ENCODE measurements around the gene UBXN10. TPM values are rescaled to one million over a fixed set of nuclear protein-coding genes. Genes with fewer than 3 reads are reported as not detected.

Gene UBXN10
- total and polyA plus RNA-seq, 2 of the 8 experiments (the other 6 are each of a cell fraction or from before 2014, with no cell fraction given): 0.43 to 0.68 TPM

DNA sequence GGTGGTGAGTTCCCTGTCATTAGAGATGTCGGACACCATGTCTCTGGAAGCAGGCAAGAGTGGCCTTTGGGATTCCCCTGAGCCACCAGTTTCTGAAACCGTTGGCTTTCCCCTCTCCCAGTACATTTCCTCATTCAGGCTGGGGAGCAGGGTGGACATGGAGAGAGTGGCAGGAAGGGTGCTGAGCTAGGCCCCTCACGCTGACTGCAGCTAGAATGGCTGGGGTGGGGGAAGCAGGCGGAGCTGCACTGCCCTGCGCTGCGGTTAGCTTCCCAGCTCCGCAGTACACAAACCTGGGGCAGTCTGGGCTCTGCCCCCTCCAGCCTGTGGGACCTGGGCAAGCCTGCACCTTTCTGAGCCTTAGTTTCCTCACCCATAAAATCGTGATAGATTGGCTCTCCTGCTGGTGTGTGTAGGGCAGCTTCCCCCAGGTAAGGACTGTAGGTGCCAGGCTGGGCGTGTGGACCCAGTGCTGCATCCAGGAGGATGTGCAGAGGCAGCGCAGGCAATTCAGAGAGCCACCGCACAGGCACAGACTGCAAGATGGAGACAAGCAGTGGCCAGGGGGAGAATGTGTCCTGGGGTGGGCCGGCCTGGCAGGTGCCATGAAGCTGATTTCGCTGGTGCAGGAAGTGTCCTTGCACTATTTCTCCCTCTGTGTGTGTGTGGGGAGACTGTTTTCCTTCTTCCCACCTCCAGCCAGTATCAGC is 43.7 kb upstream of the UBXN10 start:
- no peak overlapping the region for H3K4me2 ChIP-seq (ENCODE audit: insufficient read depth in 1 of 2, low read depth in 2 of 2, low read length in 2 of 2)
- FAIRE-seq: no peak
- no peak overlapping the region for H2AFZ ChIP-seq (ENCODE audit: low read length)
- no peak for TF ChIP-seq BACH1 (IDR thresholded peaks at IDR 0.05; ENCODE audit: low read length)
- TF ChIP-seq RBBP5 (IDR thresholded peaks at IDR 0.05; ENCODE audit: borderline replicate concordance, low read depth, low read length): no peak
- TF ChIP-seq SIN3A (conservative IDR thresholded peaks at IDR 0.05 in 1 of 2, IDR thresholded peaks at IDR 0.05 in 1 of 2; ENCODE audit: low read depth in 1 of 2, low read length in 2 of 2): no peak
- no peak for TF ChIP-seq USF2 (IDR thresholded peaks at IDR 0.05; ENCODE audit: low read length)
- TF ChIP-seq RXRA (IDR thresholded peaks at IDR 0.05; ENCODE audit: insufficient read depth, low read depth, low read length): no peak
- TF ChIP-seq CHD1 (IDR thresholded peaks at IDR 0.05; ENCODE audit: low read depth, low read length): no peak
- no peak for TF ChIP-seq CBX5 (IDR thresholded peaks at IDR 0.05; ENCODE audit: low read depth, low read length)
- no peak for TF ChIP-seq SIRT6 (IDR thresholded peaks at IDR 0.05; ENCODE audit: low read length)
- no peak for TF ChIP-seq ZNF274 (IDR thresholded peaks at IDR 0.05; ENCODE audit: borderline replicate concordance, extremely low read depth, low read length)
- no peak for TF ChIP-seq TBP (IDR thresholded peaks at IDR 0.05; ENCODE audit: low read depth, low read length)
- no peak for TF ChIP-seq HDAC2 (IDR thresholded peaks at IDR 0.05; ENCODE audit: borderline replicate concordance in 1 of 2, low read depth in 2 of 2, low read length in 2 of 2)
- no peak for TF ChIP-seq MAFK (IDR thresholded peaks at IDR 0.05; ENCODE audit: low read depth, low read length)

More for the DNA sequence above, 43.7 kb upstream of the UBXN10 start:
- H3K79me1 ChIP-seq (ENCODE audit: low read depth, low read length): no peaks in the 10 kb centered on the region
- no peaks in the 10 kb centered on the region for H3K27me3 ChIP-seq (replicated peaks in 1 of 4; ENCODE audit: control insufficient read depth in 3 of 4, extremely low read depth in 1 of 4, insufficient read depth in 3 of 4, low read length in 3 of 4)
- H2BK20ac ChIP-seq (ENCODE audit: low read length): no peak overlapping the region
- H3K14ac ChIP-seq (ENCODE audit: insufficient read length): no peak overlapping the region
- no peak overlapping the region for H4K5ac ChIP-seq (ENCODE audit: insufficient read length, low read depth, low read length)
- H3K23ac ChIP-seq (ENCODE audit: insufficient read length): no peak overlapping the region
- no peaks in the 10 kb centered on the region; a peak in 1 of 4 replicates for H3K9me3 ChIP-seq (ENCODE audit: insufficient read depth in 2 of 2, low read depth in 1 of 2, low read length in 1 of 2)
- no peak for DNase-seq (ENCODE audit: low read depth in 1 of 2, low spot score in 2 of 2)
- H3K9ac ChIP-seq (replicated peaks in 1 of 4; ENCODE audit: extremely low read depth in 1 of 4, low read depth in 3 of 4, low read length in 3 of 4): no peak overlapping the region
- H3K27ac ChIP-seq (ENCODE audit: low read depth, low read length): no peak overlapping the region
- H2BK5ac ChIP-seq (ENCODE audit: low read depth, low read length): no peak overlapping the region
- H2BK15ac ChIP-seq (ENCODE audit: low read length): no peak overlapping the region
- no peaks in the 10 kb centered on the region for H4K20me1 ChIP-seq (replicated peaks in 1 of 2; ENCODE audit: control insufficient read depth in 1 of 2, insufficient read depth in 2 of 2, low read length in 2 of 2)
- no peaks in the 10 kb centered on the region; a peak in 1 of 7 replicates for H3K4me1 ChIP-seq (replicated peaks in 1 of 4; ENCODE audit: control insufficient read depth in 3 of 4, insufficient read depth in 4 of 4, low read length in 3 of 4)
- no peak overlapping the region for H3K4me3 ChIP-seq (ENCODE audit: extremely low read depth in 1 of 4, insufficient read depth in 2 of 4, low read depth in 3 of 4, low read length in 4 of 4)
- peak overlapping the region; percentile 58 for H4K8ac ChIP-seq (ENCODE audit: extremely low read depth, insufficient read depth, low read length)
- peaks cover 3% of the 10 kb centered on the region; the same call in 1 of the 2 replicates for H3K23me2 ChIP-seq (ENCODE audit: low read depth, low read length)
- H4K91ac ChIP-seq (replicated peaks; ENCODE audit: insufficient read length, low read length): no peak overlapping the region
- H3K36me3 ChIP-seq (ENCODE audit: control insufficient read depth in 2 of 4, insufficient read depth in 4 of 4, low read length in 3 of 4): no peaks in the 10 kb centered on the region
- H2BK120ac ChIP-seq (replicated peaks; ENCODE audit: low read depth, low read length): no peak overlapping the region
- no peak overlapping the region for H3K56ac ChIP-seq (replicated peaks; ENCODE audit: insufficient read length, low read depth, low read length)
- H3K4ac ChIP-seq (replicated peaks; ENCODE audit: insufficient read length, low read depth, low read length): no peak overlapping the region
- WGBS, 2 experiments (ENCODE audit: extremely low coverage in 1 of 2, insufficient coverage in 1 of 2, insufficient read length in 1 of 2, insufficient replicate concordance in 2 of 2, low coverage in 1 of 2, low lambda C conversion rate in 2 of 2, missing lambda C conversion rate in 1 of 2): 85% methylated on average over 13 of the region's 13 CpGs; no CpG with 5 or more reads in 1 of the 2 experiments
- CTCF ChIA-PET (ENCODE audit: partially characterized antibody): interaction anchor here (0.5 to 13.0 kb wide), 8 partner anchors 10 to 223 kb away, joined by 3 to 127 read pairs (median 4); partner anchors contain the start of gene PLA2G2E
- H2BK12ac ChIP-seq (ENCODE audit: low read depth, low read length): no peak overlapping the region
- POLR2A ChIA-PET (ENCODE audit: partially characterized antibody): no interaction called here
- no peak overlapping the region for H3K18ac ChIP-seq (ENCODE audit: extremely low read depth, low read length)
- H2AK5ac ChIP-seq (ENCODE audit: low read depth, low read length): no peak overlapping the region
- no peaks in the 10 kb centered on the region for H3K79me2 ChIP-seq (ENCODE audit: control insufficient read depth in 1 of 2, insufficient read depth in 2 of 2, low read length in 2 of 2)
